Skin of body (tissue), 2 donors: Measurements from ENCODE around the gene CXCL10. TPM values are rescaled to one million over a fixed set of nuclear protein-coding genes. Genes with fewer than 3 reads are reported as not detected.
A peak's percentile ranks its signal among the peaks of the same experiment; 100 is the strongest.
"Not testable (repeated sequence)": the region's sequence is repeated elsewhere in the genome, so short reads cannot be mapped to it uniquely, and the experiment has no call there.

ENCODE experiments used
- DNase-seq: peaks from one replicate; lab custom pipeline; 2025; lab: John Stamatoyannopoulos, UW
- total RNA-seq: library from RNA; depleted of rRNA; stranded (reverse); fragments of >200 nt; gene quantifications from one replicate; pipeline ENCODE4 v1.2.3, GENCODE V29; 2014

The CXCL10 gene
- total RNA-seq, 1 donor from 2014 or later, result 1.7 TPM

DNA sequence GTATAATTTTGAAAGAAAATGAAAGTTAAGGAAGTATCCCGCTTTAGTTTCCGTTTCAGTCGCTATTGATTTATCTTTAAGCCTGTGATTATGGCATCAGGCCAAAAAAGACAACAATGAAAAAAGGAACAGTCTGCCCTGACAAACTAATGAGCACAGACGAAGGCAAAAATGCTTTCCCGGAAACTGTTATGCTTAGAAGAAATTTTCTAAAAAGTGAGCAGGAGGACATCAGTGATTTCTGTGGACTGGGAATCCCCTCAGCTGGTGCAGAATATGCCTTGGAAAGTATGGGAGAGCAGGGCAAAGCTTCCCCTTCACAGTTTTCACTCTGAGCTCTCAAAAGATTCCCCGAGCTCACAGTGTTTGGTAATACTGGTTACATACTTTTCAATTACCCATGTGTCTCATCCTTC, 5.1 kb upstream of the CXCL10 start:
- DNase-seq, result no peak

DNA sequence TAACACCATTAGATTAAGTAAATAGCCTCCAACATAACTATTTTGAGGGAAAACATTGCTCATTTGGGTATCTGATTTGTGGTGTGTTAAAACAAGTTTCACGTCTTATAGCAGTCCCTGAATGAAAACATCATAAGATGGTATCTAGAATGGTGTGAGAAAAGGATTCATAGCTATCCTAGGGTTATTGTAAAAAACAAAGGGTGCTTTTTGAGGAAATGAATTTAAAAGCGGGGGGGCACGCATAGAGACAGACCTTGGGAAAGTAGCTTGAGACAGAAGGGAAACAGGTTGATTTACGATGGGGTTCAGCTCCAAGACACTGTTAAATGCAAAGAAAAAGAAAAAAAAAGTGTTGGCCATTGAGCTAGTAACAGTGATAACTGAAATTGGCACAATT, 768 bp upstream of the CXCL10 start:
- DNase-seq, result no peak

DNA sequence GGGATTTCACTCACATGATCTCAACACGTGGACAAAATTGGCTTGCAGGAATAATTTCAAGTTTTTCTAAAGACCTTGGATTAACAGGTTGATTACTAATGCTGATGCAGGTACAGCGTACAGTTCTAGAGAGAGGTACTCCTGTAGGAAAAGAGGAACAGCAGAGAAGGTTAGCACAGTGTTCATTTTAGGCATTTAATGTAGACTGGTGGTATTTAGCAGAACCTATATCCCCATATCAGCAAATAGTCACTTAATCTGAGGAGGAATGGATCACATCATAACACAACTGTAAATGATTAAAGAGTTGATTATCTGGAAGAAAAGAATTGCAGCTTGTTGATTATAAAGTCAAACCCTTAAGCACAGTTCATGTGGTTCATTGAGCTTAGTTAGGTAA, 620 bp downstream of the CXCL10 start:
- DNase-seq, result no peak

- no peak for DNase-seq
Measured at GRCh38 chr4:76022031-76022430, 1.3 kb downstream of the CXCL10 start.

- DNase-seq, result no peak
Measured at GRCh38 chr4:76017056-76017686, 6.1 kb downstream of the CXCL10 start.

- DNase-seq, result no peak
Measured at GRCh38 chr4:76016393-76016792, 6.9 kb downstream of the CXCL10 start.

DNA sequence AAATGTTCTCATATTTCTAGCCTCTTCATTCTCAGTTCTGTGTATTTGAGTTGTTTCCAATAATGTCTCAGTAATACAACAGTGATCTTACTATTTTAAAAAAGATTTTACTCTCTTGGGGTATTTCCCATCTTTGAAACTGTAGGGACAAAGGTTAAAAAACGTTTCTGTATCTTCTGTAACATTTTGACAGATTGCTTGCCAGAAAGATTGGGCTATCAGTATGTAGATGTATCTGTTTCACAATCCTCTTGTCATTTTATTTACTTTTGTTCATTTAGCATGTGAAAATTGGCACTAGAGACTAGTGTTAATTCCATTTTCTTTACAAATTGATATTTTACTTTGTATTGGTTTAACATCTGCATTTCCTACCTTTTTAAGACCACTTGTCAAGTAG, 9.8 kb downstream of the CXCL10 start:
- no peak for DNase-seq

- no peak for DNase-seq
Measured at GRCh38 chr4:76012388-76012801, 10.9 kb downstream of the CXCL10 start.

- peak; percentile 45 for DNase-seq
Measured at GRCh38 chr4:76011700-76012387, 11.5 kb downstream of the CXCL10 start.

- no peak for DNase-seq
Measured at GRCh38 chr4:76011018-76011670, 12.2 kb downstream of the CXCL10 start.

DNA sequence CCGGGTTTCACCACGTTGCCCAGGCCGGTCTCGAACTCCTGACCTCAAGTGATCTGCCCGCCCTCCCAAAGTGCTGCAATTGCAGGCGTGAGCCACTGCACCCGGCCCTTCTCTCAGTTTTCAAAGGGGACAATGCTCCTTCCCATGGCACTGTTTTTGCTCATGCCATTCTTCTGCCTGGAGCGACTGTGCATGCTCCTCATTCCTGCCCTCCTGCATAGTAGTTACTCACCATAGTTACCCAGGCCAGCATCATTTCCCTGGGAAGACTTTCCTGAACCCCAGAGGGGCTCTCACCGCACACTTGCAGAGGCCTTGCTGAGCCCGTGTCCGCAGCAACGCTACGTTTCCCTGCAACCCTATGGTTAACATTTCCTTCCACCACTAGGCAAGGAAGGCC, 12.7 kb downstream of the CXCL10 start:
- no peak for DNase-seq

- DNase-seq, result no peak
Measured at GRCh38 chr4:76009311-76009710, 14.0 kb downstream of the CXCL10 start.

GRCh38 chr4:76007089-76007862, 16.0 kb downstream of the CXCL10 start, which contains the start of gene CXCL9:
TSS of gene CXCL9 (minus strand) at chr4:76007509. CDS start at chr4:76007449, 60 bp downstream.
- no peak for DNase-seq

- DNase-seq, result no peak
Measured at GRCh38 chr4:76003620-76004019, 19.7 kb downstream of the CXCL10 start.

DNA sequence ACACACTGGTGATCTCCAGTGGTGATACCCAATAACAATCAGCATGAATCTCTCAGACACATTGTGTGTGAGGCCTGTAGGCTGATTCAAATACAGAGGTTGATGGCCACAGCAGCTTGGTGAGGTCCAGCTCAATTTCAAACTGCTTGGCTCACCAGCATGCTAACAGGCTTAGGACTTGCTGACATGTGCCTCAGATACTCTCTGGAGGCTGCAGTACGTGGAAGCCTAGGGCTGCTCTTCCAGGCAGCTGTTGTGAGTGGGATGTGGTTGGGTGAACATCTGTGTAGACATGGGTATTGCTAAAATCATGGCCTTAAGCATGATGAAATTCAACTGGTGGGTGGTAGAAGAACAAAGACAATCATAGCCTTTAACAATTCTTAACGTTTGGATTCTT, 20.3 kb downstream of the CXCL10 start:
- DNase-seq, result no peak

DNA sequence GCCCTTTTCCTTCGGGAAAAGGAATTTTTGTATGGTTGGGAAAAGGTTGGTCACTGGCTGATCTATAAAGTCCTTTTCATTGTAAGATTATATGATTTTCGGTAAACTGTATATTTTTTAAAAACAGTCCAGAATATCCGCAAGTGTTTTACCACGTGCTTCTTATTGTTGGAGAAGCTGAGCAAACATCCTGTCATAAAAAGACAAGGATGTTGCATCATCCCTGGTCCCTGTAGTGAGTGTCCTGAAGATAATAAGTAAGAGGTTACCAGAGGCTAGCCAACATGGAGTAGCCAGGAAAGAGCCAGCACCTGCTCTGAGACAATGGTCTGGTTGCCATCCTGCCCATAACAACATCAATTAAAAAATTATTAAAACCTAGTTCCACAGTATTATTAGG, 21.1 kb downstream of the CXCL10 start:
- no peak for DNase-seq

- no peak for DNase-seq
Measured at GRCh38 chr4:76001700-76002099, 21.6 kb downstream of the CXCL10 start.

DNA sequence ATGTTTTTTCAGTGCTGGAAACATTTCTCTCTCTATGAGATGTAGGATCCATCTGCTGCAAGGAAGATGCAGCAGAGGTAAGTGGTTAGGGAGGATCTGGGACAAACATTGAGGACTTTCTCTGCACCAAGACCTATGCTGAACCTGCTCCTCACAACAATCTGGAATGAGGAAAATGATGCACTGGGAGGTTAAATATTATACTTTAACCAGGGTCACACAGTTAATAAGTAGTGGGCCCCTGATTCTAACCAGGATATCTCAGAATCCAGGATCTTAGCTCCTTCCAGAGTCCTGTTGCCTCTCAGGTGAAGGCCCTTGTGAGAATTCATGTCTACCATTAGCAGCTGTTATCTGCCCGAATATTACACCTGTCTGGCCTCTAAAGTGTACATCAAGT, 23.0 kb downstream of the CXCL10 start:
- no peak for DNase-seq

DNA sequence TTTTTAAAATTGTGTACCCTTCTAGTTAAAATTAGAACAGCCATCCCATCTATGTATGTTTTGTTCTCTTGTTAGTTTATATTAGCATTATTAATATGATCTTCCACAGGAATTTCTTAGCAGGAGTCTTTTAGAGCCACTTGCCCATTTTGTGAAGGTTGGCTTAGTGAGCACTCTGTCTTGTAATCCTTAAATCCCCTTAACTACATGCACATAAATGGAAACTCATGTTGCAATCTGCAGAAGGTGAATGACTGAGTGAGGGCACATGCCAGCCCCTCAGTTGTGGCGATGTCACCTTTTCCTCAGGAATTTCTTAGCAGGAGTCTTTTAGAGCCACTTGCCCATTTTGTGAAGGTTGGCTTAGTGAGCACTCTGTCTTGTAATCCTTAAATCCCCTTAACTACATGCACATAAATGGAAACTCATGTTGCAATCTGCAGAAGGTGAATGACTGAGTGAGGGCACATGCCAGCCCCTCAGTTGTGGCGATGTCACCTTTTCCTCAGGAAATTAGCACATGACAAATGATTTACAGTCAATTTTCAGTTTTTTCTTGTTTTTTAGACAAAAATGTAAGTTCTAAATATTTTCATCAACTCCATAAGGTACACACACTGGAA, 24.7 kb downstream of the CXCL10 start:
- DNase-seq, result not testable (repeated sequence)

DNA sequence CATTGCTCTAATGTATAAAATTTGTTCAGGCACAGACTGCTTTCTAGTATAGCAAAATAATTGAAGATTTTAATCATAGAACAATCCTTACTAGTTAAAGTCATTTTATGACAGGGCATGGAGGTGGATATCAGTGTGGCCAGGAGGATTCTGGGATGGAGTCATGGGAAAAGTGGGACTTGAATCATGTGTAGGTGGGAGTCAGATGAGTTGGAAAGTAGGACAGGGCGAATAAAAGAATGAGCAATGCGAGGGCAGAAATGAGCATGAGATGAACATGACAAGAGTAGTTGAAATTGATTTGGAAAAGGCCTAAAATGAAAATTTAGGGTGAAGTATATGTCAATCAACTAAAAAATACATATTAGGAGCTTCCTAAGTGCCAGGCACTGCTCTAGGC, 25.4 kb downstream of the CXCL10 start:
- no peak for DNase-seq

DNA sequence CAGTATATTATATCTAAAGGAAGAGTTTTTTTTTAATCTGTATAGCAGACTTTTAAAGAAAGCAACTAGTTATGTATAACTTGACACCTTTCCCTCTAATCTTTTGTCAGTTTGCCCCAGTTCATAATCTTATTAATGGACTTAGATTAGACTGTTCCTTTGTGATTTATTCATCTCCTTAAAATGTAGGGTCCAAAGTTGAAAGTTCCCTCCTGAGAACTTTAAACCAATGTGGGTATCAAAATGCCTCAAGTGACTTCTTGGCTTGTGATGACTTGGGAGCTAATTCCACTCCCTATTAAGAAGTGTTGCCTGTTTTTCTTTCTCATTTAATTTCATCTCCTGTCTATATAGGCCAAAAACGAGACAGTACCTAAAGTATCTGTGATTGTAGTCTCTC, 26.2 kb downstream of the CXCL10 start:
- DNase-seq, result no peak
